GM18517 (cell line): ENCODE data around the gene CUX1.

ENCODE experiments used
- ATAC-seq: cut with Tn5 transposase; IDR thresholded peaks from one replicate; pipeline ENCODE4 v1.9.1; 2021; ENCODE audit warnings: mild to moderate bottlenecking, moderate library complexity; ENCODE audit not compliant: unreplicated experiment

The CUX1 gene

DNA sequence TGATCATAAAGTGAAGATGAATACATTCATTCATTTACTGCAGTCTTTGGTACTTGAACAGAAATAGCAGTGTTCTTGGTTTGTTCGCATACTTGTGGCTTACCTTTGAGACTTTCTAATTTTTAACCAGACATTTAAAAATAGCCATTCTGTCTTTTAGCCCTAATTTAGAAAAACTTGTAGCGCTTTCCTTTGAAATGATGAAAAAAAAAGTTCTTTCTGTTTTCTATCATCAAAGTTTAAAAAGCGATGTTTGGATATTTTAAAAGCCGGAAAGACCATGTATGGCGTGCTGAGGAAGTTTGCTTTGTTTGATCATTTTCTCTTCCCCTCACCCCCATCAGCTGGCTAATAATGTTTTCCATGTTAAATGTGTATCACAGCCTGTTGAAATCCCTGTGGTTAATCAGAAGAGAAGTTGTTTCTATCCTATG, 116.3 kb downstream of the CUX1 start:
- peak; percentile 65 for ATAC-seq

- ATAC-seq = no peak
Observed at GRCh38 chr7:101934618-101935017, 117.2 kb downstream of the CUX1 start.

GRCh38 chr7:101935521-101936141, 118.2 kb downstream of the CUX1 start:
- no peak for ATAC-seq

DNA sequence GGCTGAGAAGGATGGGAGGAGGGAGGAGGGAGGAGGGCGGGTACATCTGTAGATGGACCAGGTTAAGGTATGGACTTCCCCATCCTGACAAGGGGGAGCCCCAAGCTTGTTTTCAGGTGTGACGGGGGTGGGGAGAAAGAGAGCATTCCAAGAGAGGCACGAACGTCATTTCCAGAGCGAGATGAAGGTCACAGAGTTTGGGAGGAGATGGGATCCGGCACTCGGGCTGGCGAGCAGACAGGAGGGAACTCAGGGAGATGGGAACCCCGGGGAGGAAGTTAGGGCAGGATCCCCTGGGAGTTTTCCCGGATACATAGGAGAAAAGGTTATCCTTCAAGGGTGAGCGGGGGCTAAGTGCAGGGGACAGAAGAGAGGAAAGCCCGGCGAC, 118.8 kb downstream of the CUX1 start:
- no peak for ATAC-seq

DNA sequence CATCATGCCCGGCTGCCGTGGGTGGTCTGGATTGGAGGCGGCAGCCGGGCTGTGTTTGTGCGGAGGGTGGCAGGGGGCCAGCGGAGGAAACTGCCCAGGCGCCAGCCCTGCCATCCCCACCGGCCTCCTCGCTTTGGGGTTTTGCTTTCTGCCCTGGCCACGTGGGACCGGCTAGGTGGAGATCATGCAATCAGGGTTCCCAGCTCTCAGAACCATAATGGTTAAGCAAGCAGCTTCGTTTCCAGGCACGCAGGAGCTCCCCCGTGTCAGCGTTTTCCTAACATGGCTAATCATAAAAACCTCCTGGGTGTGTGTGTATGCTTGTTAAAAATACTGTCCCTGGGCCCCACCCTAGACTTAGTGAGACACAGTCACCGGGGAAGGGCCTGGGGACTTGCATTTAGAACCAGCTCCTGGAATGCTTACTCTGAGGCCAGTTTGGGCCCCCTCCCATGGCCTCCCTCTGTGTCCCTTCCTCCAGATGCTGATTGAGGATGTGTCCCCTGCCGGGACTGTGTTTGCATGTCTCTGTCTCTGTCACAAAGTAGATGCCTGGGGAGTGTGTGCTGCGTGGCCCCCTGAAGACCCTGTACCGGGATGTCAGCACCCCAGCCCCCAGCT, 119.3 kb downstream of the CUX1 start:
- no peak for ATAC-seq

GRCh38 chr7:101937717-101938514, 120.5 kb downstream of the CUX1 start:
- ATAC-seq = no peak

GRCh38 chr7:101939136-101939695, 121.8 kb downstream of the CUX1 start:
- no peak for ATAC-seq

DNA sequence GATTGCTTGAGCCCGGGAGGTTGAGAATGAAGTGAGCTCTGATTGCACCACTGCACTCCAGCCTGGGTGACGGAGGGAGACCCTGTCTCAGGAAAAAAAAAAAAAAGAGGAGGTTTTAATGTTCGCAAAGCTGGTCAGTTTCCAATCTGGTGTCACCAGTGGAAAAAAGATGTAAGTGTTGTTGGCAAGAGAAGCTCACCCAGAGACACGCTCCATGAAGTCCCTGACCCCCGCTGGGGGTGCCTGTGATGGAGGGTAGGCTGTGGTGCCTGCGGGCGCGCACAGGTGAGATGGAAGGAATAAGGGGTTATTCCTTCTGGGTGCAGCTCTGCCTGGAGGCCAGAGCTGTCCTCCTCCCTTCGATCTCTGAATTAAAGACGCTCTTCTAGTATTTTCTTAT, 122.7 kb downstream of the CUX1 start:
- ATAC-seq = no peak

- no peak for ATAC-seq
Observed at GRCh38 chr7:101940830-101941229, 123.4 kb downstream of the CUX1 start.

GRCh38 chr7:101941481-101942383, 124.3 kb downstream of the CUX1 start:
- no peak for ATAC-seq

DNA sequence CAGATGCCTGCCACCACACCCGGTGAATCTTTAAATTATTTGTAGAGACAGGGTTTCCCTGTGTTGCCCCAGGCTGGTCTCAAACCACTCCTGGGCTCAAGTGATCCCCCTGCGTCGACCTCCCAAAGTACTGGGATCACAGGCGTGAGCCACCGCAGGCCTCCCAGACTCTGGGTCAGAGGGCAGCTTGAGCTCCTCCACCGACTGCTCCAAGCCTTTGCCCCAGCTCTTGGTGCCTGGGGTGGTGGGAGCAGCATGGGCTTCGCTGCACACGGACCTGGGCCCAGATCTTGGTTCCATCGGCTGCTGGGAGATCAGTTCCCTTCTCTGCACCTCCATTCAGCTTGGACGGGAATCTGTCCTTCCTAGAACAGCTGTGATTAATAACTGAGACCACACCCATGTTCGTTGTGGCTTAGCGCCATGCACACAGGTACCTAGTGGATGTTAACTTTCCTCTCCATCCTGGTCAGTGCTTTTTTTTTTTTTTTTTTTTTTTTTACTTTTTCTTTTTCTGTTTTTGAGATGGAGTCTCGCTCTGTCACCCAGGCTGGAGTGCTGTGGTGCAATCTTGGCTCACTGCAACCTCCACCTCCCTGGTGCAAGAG, 125.3 kb downstream of the CUX1 start:
- no peak for ATAC-seq

DNA sequence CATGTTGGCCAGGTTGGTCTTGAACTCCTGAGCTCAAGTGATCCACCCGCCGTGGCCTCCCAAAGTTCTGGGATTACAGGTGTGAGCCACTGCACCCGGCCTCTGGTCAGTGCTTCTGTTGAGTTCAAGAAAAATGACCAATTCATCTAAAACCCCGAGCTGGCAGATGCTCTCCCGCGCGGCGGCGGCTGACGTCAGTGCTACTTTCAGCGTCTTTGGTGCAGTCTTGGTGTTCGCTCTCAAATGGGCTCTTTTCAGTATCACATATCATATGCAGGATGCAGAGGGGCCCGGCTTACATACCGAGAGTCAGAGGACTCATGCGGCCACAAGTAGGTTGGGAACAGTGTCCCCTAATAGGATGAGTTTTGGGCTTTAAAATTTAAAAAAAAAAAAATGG, 125.9 kb downstream of the CUX1 start:
- ATAC-seq = no peak

DNA sequence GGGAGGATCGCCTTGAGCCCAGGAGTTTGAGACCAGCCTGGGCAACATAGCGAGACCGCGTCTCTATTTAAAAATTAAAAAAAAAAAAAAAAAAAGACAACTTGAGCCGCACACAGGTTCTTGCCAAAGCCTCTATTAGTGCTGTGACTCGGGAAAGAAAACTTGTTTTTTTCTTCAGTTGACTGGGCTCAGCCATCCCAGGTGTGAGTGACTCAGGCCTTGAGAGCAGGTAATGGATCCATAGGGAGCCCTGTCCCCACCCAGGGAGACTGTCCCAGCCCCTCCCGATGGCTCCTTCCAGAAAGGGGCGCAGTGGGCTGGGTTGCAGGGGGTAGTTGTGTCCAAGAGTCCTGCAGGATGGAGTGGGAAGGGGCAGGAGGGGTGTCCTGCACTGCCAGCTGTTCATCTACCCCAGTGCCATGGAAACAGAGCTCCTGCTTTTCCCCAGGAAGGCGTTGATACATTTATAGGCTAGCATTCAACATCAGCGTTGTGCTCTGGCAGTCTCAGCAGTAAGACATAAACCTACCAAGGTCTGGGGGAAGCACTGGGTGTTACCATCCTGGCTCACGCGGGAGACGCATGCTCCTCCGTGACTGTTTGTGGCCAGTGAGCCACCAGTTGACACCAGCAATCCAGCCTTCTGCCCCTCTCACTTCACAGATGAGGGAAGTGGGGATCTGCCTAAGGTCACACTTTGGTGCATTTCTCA, 126.6 kb downstream of the CUX1 start:
- no peak for ATAC-seq

- ATAC-seq = no peak
Observed at GRCh38 chr7:101944611-101945010, 127.2 kb downstream of the CUX1 start.

- ATAC-seq = no peak
Observed at GRCh38 chr7:101945034-101945758, 127.8 kb downstream of the CUX1 start.

GRCh38 chr7:101947899-101948298, 130.5 kb downstream of the CUX1 start:
- no peak for ATAC-seq

- ATAC-seq = no peak
Observed at GRCh38 chr7:101948650-101949049, 131.2 kb downstream of the CUX1 start.

DNA sequence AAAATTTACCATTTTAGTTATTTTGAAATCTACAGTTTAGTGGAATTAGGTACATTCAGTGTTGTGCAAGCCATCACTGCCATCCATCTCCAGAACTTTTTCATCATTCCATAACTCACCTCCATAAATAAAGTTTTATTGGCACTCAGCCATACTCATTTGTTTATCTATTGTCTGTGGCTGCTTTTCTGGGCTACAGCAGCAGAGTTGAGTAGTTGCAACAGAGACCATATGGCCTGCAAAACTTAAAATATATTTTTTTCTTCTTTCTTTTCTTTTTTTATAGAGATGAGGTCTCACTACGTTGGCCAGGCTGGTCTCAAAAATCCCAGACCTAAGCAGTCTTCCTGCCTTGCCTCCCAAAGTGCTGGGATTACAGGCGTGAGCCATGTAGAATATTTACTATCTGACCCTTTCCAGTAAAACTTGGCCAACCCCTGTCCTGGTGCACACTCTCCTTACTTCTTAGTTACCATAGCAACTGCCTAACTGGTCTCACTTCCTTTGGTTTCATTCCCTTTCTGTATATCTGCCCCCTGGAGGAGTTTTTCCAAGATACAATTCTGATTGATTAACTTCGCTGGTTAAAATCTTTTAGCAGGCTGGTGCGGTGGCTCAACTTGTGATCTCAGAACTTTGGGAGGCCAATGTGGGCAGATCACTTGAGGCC, 133.2 kb downstream of the CUX1 start:
- ATAC-seq = no peak

GRCh38 chr7:101951757-101952156, 134.3 kb downstream of the CUX1 start:
- ATAC-seq = no peak
